ENCODE results near the gene ATP1A3. TPM values are rescaled to one million over a fixed set of nuclear protein-coding genes. Genes with fewer than 3 reads are reported as not detected.

Gene ATP1A3
- total RNA-seq, 1 donor from 2014 or later = not detected

DNA sequence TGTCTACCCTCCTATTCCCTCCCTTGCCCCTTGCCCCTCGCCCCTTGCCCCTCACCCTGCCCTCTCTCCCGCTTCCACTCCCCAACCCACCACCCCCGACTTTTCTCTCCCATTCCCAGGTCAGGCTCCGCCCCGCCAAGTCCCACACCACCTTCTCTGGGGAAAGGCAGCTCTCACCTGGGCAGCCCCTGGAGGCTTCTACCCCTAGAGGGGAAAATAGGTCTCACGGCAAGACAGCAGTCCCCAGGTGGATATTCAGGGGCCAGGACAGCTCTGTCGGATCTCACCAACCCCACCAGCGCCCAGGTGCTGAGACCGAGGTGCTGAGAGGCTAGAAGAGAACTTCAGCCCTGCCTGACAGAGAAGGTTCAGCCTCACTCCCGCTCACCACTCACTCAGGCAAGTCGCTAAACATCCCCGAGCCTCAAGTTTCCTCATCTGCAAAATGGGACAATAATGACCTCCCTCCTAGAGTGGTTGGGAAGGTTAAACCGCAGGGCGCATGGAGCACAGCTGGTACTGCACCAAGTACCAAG, 64.4 kb downstream of the ATP1A3 start:
- DNase-seq (ENCODE audit: low read depth in 2 of 2) = no peak

DNA sequence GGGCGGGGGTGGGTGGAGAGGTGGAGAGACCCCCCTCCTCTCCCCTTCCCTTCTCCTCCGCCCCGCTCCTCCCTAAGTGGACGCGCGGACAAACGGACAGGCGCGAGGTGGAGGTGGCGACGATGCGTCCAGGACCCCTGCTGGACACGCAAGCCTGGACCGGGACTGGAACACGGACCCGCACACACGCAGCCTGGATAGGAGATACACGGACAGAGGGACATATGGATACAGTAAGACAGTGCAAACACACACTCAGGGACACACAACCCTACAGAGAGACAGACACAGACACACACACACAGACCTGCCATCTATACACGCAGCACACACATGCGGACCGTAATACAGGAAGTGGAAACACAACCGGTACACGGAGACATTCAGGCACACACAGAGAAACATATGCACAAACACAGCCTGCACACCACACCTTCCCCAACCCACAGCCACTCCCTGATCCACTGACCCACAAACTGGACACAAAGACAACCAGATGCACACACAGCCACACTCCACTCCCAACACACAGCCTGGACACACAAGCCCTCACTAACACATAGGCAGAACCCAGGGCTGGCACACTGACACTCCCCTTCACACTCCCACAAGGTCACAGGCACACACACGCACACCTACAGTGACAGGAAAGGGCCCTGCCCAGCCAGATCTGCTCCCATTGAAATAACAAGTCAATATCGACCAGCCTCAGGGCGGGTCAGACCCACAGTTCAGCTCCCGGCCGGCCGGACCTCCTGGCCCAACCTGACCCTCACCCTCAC, 65.1 kb downstream of the ATP1A3 start:
- DNase-seq (ENCODE audit: low read depth in 2 of 2) = peak in 1 of 2 donors; percentile 21

DNA sequence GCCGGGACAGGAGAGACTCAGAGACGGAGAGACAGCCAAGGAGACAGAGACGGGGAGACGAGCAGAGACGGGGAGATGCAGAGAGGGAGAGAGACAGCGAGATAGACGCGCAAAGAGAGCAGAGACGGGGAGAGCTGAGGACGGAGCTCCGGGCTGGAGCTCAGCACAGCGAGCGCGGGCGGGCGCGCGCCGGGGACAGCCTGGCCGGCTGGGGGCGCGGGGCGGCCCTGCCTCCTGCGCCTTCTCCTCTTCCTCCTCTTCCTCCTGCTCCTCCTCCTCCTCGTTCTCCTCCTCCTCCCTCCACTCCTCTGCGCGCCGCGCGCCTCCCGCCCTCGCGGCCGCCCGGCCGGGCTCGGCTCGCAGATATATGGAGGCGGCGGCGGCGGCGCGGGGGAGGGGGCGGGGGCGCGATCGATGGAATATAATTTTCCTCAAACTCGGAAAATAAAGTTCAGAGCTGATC, 65.8 kb downstream of the ATP1A3 start, which contains the start of gene ERFL:
Gene ERFL (minus strand): TSS at position 229 of the 463 bp plus-strand sequence. CDS start 15,530 bp downstream, outside the sequence.
- DNase-seq (ENCODE audit: low read depth in 2 of 2) = peak in 1 of 2 donors; percentile 16

DNA sequence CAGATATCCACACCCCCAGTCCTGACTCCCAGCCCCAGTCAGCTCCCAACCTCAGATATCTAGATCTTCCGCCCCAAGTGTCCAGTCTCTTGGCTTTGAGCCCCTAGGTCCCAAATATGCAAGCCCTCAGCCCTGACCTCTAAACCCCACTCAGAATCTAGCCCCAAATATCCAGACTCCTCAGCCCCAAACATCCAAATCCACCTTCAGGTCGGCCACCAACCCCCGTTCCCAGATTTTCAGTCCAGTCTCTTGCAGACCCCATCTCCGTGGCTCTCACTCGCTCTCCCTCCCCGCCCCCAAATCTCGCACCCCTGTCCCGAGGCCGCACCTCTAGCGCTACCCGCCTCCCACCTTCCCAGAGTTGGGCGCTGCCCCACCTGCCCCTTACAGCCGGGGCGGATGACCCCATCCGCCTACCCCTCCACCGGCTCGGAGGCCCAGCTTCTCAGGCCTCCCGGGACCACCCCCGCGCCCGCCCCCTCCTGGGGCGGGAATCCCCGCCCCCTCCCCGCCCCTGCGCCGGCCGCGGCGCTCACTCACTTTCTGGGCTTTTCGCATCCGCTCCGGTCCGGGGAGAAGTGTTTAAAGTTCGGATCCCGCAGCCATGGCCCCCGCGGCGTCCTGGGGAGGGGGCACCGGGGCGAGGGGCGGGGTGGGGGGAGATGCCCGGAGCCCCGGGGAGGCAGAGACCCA, 66.4 kb downstream of the ATP1A3 start:
- DNase-seq (ENCODE audit: low read depth in 2 of 2) = no peak

DNA sequence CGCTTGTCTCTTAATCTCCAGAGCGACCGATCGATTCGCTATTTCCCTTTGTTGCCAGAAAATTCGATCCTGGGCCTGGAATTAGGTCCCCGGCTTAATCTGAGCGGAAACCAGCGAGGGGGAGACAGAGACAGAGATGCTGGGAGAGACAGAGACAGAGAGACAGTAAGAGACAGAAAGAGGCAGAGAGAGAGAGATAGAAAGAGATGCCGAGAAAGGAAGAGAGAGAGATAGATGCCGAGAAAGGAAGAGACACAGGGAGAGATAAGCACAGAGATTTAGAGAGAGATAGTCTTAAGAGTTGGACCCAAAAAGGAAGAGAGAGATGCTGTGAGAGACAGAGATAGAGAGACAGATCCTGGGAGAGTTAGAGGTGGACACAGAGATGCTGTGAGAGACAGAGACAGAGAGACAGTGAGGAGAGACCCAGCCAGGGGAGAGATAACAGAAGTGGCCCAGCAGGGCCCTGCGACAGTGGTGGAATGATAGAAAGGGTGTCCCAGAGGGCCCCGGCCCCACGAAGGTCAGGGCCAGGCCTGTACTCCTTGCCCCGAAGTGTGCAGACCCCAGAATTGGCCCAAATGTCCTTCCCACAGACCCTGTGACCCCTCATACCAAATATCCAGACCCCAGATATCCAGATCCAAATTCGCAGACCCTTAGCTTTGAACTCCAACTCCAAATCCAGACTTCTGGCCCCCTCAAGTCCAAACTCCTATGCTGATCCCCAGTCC, 67.1 kb downstream of the ATP1A3 start:
- no peak for DNase-seq (ENCODE audit: low read depth in 2 of 2)

DNA sequence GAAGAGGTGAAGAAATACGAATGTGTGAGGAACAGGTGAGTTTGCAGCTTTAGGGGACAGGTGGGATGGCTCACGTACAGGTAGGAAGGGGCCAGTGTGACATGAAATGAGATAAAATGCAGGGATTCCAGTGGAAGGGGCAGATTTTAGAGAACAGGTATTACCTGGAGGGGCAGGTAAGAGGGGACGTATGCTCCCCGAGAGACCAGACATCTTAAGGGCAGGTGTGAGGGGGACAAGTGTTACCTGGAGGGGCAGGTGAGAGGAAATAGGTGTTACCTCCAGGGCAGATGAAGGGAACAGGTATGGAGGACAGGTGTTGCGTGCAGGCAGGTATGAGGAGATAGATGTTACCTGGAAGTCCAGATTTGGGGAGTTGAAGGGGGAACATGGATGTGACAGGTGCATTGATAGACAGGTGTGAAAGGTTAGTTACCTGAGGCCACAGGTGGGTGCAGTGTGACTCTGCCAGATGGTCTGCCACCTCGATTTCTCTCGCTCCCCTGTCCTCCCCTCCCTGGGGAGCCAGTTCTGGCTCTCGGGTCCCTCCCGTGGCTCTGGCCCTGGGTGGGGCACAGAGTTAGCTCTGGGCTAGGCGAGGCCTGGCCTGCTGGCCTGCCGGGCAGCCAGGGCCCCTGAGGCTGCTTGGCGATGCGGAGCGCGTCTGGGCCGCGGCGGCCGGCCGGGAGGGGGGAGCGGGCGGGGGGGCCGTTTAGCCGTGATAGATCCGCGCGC, 67.8 kb downstream of the ATP1A3 start:
- DNase-seq (ENCODE audit: low read depth in 2 of 2) = no peak

DNA sequence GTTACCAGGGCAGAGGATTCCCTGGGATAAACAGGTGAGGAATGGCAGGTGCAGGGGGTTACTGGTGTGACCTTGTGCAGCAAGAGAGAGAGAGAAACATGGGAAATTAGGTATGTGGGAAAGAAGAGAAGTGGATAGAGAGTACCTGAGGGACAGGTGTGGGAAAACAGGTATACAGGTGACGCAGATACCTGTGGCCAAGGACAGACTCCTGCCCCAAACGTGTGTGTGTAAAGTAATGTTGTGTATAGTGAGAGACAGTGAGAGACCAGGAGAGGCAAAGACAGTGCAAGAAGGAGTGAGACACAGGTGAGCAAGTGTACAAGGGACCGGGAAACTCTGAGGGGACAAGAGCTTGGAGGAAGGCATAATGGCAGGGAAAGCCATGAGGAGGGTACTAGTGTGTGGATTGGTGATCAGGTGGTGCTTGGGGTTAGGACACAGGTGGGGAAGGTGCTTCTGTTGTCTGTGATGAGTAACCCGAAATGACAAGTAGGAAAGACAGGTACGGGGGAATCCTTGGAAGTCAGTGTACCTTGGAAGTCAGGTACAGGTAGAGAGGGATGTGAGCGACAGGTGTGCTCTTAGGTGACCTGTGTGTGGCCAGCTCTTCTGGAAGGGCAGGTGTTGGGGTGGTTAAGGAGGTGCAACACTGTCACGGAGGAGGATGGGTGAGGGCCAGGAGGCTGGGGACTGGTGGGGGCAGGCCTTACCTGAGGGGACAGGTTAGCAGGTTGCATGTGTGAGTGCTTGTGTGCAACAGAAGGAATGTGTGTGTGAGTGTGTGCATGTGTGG, 68.6 kb downstream of the ATP1A3 start:
- DNase-seq (ENCODE audit: low read depth in 2 of 2) = no peak

DNA sequence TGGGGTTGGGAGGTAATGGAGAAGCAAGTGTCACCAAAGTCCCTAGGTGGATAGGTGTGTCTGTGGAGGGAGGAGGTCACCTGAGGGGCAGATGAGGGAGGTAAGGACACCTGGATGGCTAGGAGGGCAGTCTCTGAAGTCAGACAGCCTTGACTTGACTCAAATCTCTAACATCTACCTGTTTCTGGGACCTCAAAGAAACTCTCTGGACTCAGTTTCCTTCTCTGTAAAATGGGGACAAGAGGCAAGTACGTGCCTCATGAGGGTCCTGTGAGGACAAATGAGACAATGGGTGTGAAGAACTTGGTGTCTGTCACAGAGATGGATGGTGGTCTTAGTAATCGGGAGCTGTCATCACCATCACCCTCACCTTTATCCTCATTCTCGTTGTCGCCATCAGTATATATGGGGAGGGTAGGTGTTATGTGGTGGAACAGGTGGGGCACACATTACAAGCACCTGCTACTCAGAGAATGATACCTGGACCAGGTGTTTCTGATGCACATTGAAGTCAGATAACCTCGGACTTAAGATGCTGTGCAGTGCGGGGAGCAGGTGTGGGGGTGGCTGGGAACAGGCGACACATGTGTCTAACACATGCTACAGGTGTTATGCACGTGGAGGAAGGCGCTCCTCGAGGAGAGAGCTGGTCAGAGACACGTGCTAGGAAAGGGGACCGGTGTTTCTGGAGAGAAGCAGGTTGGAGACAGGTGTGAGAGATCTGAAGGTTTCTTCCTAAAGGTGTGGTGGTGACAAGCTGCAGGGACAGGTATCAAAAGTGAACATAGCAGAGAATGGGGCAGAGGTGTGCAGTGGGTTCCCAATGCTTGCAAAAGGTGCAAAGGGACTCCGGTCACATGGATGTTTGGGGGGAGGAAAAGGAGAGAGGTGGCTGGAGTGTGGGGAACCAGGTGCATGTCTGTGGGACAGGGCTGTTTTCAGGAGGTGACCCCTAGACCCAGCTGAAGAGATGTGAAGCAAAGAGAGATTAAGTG, 69.6 kb downstream of the ATP1A3 start:
- DNase-seq (ENCODE audit: low read depth in 2 of 2) = no peak

DNA sequence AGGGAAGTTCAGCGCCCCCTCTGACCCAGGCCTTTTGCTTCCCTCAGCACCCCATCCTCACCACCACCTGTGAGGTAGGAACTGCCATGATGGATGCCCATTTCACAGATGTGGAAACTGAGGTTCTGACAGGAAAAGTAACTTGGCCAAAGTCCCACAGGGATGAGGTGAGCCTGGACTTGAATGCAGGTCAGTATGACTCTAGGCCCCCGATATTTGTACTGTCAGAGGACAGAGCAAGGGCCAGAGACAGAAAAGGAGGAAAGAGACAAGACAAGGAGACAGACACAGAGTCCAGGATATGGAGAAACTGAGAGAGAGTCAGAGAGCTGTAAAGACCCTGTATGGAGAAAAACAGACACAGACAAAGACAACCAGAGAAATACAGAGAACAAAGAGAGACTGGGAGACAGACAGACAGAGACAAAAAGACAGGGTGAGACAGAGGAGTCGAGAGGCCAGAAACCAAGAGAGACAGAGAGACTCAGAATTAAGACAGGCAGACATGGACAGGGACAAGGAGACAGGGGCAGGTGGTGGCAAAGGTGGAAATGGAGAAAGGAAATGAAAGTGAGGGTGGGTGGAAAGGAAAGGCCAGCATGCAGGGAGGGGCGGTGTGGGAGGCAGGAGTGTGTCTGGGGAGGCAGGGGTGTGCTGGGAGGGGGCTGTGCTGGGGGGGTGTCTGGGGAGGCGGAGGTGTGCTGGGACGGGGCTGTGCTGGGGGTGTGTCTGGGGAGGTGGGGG, 70.8 kb downstream of the ATP1A3 start:
- DNase-seq (ENCODE audit: low read depth in 2 of 2) = no peak

DNA sequence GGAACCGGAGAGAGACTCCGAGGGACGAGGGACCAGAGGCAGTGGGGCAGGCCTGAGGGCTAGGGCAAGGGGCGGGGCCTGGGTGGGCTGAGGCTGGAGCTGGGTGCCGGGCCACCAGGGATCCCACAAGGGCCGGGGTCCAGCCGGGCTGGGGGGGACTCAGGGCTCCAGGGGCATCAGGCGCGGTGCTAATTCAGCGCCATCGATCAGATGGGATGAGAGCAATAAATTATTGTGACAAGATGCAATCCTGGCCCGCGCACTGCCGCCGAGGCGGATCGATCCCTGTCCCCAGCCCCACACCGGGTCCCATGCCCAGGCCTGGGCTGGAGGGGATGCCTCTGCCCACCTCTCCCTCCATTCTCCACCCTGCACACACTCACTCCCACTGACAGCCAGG, 71.4 kb downstream of the ATP1A3 start:
- DNase-seq (ENCODE audit: low read depth in 2 of 2) = no peak

DNA sequence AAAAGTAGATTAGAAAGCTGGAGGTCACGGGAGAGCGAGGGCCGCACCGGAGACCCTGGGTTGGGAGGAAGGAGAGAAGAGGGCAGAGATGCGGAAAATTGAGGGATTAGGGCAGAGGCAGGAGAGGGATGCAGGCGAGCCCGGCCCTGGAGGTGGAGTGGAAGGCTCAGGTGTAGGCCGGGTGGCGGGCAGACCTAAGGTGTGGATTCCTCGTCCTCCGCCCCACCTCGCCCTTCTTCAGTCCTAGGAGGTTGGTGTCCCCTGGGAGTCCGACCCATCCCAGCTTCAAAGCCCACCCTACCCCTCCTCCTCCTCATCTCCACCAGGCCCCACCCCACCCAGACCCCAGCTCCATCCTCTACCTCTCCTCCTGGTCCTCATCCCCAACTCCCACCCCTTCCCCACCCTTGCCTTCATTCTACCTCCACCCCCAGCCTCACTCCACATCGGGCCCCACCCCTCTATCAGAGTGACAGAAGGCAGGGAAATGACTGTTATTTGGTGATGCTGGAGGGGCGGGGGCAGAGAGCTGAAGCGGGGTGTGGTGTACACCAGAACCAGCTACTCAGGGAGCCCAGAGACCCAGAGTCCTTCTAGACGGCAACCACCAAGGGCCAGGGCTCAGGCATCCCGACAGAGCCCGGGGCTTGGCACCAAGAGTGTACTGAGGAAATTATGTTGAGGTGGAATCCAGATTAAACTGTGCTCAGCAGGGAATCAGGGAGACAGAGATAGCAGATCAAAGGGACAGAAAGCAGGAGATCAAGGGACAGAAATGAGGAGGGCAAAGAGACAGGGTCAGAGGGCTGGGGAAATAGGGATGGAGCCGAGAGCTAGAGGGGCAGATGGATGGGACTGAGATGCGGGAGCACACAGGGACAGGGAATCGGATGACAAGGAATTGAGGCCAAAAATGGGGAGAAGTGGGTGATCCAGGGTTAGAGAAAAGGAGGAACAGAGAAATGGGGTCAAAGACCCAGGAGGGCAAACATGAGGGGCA, 72.2 kb downstream of the ATP1A3 start:
- DNase-seq (ENCODE audit: low read depth in 2 of 2) = no peak

DNA sequence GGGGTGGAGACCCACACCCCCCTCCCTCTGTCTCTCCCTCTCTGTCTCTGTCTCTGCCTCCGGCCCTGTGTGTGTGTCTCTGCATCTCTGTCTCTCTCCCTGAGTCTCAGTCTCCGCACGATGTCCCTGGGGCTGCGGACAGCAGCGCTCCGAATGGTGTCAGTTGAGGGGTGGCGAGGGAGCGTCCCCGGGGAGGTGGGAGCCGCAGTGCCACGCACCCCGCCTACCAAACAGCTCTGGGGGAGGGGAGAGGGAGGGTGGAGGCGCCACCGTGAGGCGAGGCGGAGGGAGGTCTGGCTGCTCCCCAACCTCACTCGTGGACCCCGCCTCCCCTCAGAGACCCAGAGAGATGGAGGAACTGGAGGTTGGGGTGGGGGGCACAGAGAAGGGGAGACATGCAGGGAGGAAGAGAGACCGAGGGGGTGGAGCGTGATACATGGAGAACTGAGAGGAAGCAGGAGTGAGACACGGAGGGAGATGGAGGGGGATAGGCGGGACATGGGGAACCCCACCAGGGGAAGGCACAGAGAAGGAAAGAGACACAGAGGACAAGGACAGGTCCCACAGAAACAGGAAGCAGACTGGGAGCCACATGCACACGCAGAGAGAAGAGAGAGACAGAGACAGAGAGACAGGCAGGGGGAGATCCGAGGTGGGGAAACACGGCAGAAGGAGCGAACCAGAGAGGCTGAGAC, 73.0 kb downstream of the ATP1A3 start:
- no peak for DNase-seq (ENCODE audit: low read depth in 2 of 2)

DNA sequence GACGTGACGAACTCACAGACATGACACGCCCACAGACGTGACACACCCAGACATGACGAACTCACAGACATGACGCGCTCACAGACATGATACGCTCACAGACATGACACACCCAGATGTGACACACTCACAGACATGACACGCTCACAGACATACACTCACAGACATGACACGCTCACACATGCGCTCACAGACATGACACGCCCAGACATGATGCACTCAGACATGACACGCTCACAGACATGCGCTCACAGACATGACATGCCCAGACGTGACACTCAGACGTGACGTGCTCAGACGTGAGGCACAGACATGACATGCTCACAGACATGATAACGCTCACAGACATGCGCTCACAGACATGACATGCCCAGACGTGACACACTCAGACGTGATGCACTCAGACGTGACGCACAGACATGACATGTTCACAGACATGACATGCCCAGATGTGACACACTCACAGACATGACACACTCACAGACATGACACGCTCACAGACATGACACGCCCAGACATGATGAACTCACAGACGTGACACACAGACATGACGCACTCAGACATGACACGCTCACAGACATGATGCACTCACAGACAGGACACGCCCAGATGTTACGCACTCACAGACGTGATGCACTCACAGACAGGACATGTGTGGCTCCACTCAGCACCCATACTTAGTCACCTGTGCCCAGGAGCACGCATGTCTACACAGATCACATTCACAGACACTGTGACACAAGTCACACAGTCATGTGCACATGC, 73.9 kb downstream of the ATP1A3 start:
- no peak for DNase-seq (ENCODE audit: low read depth in 2 of 2)

DNA sequence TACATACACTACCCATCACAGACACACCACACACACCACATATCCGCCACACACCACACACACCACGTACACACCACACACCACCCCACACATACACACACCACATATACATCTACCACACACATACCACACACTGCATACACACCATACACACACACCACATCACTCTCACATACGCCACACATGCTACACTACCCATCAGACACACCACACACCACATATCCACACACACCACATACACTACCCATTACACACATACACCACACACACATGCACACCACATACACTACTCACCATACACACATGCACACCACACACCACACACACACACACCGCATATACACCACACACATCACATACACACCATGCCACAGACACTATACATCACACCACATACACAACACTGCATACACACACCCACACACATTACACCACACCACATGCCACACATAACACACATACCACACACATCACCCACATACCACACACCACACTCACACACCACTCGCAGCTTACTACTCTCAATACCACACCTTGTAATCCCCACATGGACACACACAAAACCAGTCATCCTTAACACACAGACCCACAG, 75.3 kb downstream of the ATP1A3 start:
- no peak for DNase-seq (ENCODE audit: low read depth in 2 of 2)

DNA sequence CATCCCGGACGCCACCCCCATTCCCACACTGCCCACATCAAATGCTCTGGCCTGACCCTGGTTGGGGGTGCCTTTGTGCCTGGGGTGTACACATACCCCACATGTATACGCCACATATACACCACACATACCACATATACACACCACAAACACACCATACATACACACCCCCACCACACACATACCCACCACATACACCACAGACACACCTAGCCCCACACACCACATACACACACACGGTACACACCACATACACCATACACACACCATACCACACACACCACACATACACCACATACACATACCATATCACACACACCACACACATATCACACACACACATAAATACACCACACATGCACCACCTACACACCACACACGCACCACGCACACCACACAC, 75.9 kb downstream of the ATP1A3 start:
- no peak for DNase-seq (ENCODE audit: low read depth in 2 of 2)
